ENCODE measurements around the gene PDILT. TPM values are rescaled to one million over a fixed set of nuclear protein-coding genes. Genes with fewer than 3 reads are reported as not detected.
"Not testable (repeated sequence)": the region's sequence is repeated elsewhere in the genome, so short reads cannot be mapped to it uniquely, and the experiment has no call there.

PDILT gene
- total RNA-seq (2021) (not detected in 3 replicates), Bru-seq, nascent RNA (not detected)
- long read RNA-seq, experiment 1 = 0 reads
- long read RNA-seq, experiment 2 = 0 reads
- long read RNA-seq, experiment 3 = 0 reads

- DNase-seq (ENCODE audit: low spot score) = no peak
- ChIA-PET POLR2A (no interaction called here), CTCF (interaction anchor here (1.2 to 2.4 kb wide), 2 partner anchors 19 to 497 kb away, joined by 4 to 10 read pairs; no protein-coding TSS in a partner anchor)
- peaks cover 5% of the 10 kb centered on the region; the same call in 1 of the 2 replicates for H3K4me1 Mint-ChIP-seq
- H3K9me3 Mint-ChIP-seq = no peaks in the 10 kb centered on the region
- no peak within 1 kb of the TSS for H3K27ac Mint-ChIP-seq
- ATAC-seq = no peak
- H3K4me3 Mint-ChIP-seq = no peak within 1 kb of the TSS
- TF ChIP-seq NFATC4 (CRISPR knock-in tag; IDR thresholded peaks at IDR 0.05) (no peak), NFYB (CRISPR knock-in tag; conservative IDR thresholded peaks at IDR 0.05; ENCODE audit: low read depth) (no peak), MAX (CRISPR knock-in tag; IDR thresholded peaks at IDR 0.05) (no peak), USF2 (CRISPR knock-in tag; IDR thresholded peaks at IDR 0.05) (no peak), MXD4 (CRISPR knock-in tag; IDR thresholded peaks at IDR 0.05; ENCODE audit: borderline replicate concordance) (no peak), SMAD3 (CRISPR knock-in tag; IDR thresholded peaks at IDR 0.05; ENCODE audit: borderline replicate concordance) (no peak), NR2C2 (CRISPR knock-in tag; IDR thresholded peaks at IDR 0.05) (no peak), FOXJ3 (CRISPR knock-in tag; IDR thresholded peaks at IDR 0.05; ENCODE audit: borderline replicate concordance) (no peak), ESRRA (CRISPR knock-in tag; IDR thresholded peaks at IDR 0.05; ENCODE audit: borderline replicate concordance) (no peak), ATF6 (CRISPR knock-in tag; IDR thresholded peaks at IDR 0.05) (no peak), HMGA2 (CRISPR knock-in tag; IDR thresholded peaks at IDR 0.05) (no peak), PREB (CRISPR knock-in tag; IDR thresholded peaks at IDR 0.05; ENCODE audit: borderline replicate concordance) (no peak)
- H3K36me3 Mint-ChIP-seq = no peaks in the 10 kb centered on the region
- no peaks in the 10 kb centered on the region for H3K27me3 Mint-ChIP-seq (ENCODE audit: low read depth)
These were observed at the start of gene PDILT for GRCh38 chr16:20404637-20405036. PDILT (minus strand) TSS chr16:20404737; CDS start chr16:20399300, 5,437 bp downstream.

GRCh38 chr16:20453633-20454032 is 49.1 kb upstream of the PDILT start:
- ATAC-seq; DNase-seq (ENCODE audit: low spot score); H3K27me3 Mint-ChIP-seq (ENCODE audit: low read depth); CTCF ChIA-PET; H3K4me3 Mint-ChIP-seq; H3K27ac Mint-ChIP-seq; H3K4me1 Mint-ChIP-seq; POLR2A ChIA-PET; H3K36me3 Mint-ChIP-seq: not testable (repeated sequence)
- peaks cover 15% of the 10 kb centered on the region for H3K9me3 Mint-ChIP-seq

GRCh38 chr16:20451364-20451763 is 46.8 kb upstream of the PDILT start, which contains the start of gene ACSM2A:
ACSM2A (plus strand) TSS chr16:20451521; CDS start chr16:20460115, 8,594 bp downstream.
- ATAC-seq; DNase-seq (ENCODE audit: low spot score); POLR2A ChIA-PET; H3K9me3 Mint-ChIP-seq; H3K27me3 Mint-ChIP-seq (ENCODE audit: low read depth); H3K36me3 Mint-ChIP-seq; H3K4me1 Mint-ChIP-seq; H3K27ac Mint-ChIP-seq; CTCF ChIA-PET; H3K4me3 Mint-ChIP-seq: not testable (repeated sequence)

- H3K9me3 Mint-ChIP-seq; ATAC-seq; H3K27me3 Mint-ChIP-seq (ENCODE audit: low read depth); POLR2A ChIA-PET; CTCF ChIA-PET; H3K4me1 Mint-ChIP-seq; H3K36me3 Mint-ChIP-seq; DNase-seq (ENCODE audit: low spot score); H3K4me3 Mint-ChIP-seq; H3K27ac Mint-ChIP-seq: not testable (repeated sequence)
These were observed 42.3 kb upstream of the PDILT start for GRCh38 chr16:20446652-20447393.

GRCh38 chr16:20441859-20442258 is 37.3 kb upstream of the PDILT start:
- ATAC-seq; H3K27ac Mint-ChIP-seq; CTCF ChIA-PET; H3K36me3 Mint-ChIP-seq; H3K4me3 Mint-ChIP-seq; DNase-seq (ENCODE audit: low spot score); H3K9me3 Mint-ChIP-seq; H3K4me1 Mint-ChIP-seq; H3K27me3 Mint-ChIP-seq (ENCODE audit: low read depth); POLR2A ChIA-PET: not testable (repeated sequence)
